SIG-M5 treated with dmso at 0.1 percent for 504 hours (cell line): Measurements from ENCODE around the gene CHRNB4.

Experiments
- DNase-seq: peaks from one replicate; lab custom pipeline; 2025; ENCODE audit not compliant: unreplicated experiment; lab: John Stamatoyannopoulos, UW

Gene CHRNB4

GRCh38 chr15:78634210-78635145, 6.5 kb downstream of the CHRNB4 start:
- no peak for DNase-seq

- no peak for DNase-seq
Measured at GRCh38 chr15:78633348-78633747, 7.7 kb downstream of the CHRNB4 start.

GRCh38 chr15:78630886-78631633, 9.9 kb downstream of the CHRNB4 start:
- DNase-seq: no peak

GRCh38 chr15:78629716-78630065, 11.3 kb downstream of the CHRNB4 start:
- DNase-seq: no peak

GRCh38 chr15:78629031-78629715, 11.8 kb downstream of the CHRNB4 start:
- no peak for DNase-seq

- DNase-seq: no peak
Measured at GRCh38 chr15:78628227-78628626, 12.8 kb downstream of the CHRNB4 start.

GRCh38 chr15:78627348-78627747, 13.7 kb downstream of the CHRNB4 start:
- no peak for DNase-seq

GRCh38 chr15:78626381-78626995, 14.5 kb downstream of the CHRNB4 start:
- no peak for DNase-seq

- no peak for DNase-seq
Measured at GRCh38 chr15:78625606-78626280, 15.3 kb downstream of the CHRNB4 start.

GRCh38 chr15:78624651-78625590, 16.1 kb downstream of the CHRNB4 start:
- no peak for DNase-seq

- no peak for DNase-seq
Measured at GRCh38 chr15:78623786-78624497, 17.1 kb downstream of the CHRNB4 start.

GRCh38 chr15:78621810-78622402, 19.1 kb downstream of the CHRNB4 start:
- DNase-seq: no peak

GRCh38 chr15:78620527-78621421, 20.2 kb downstream of the CHRNB4 start, which contains the start of gene CHRNA3:
Gene CHRNA3 (minus strand): TSS chr15:78620996. CDS start chr15:78620794, 202 bp downstream.
- DNase-seq: no peak

GRCh38 chr15:78620021-78620526, 20.9 kb downstream of the CHRNB4 start:
- no peak for DNase-seq

GRCh38 chr15:78619022-78619950, 21.7 kb downstream of the CHRNB4 start:
- DNase-seq: no peak

- peak; percentile 76 for DNase-seq
Measured at GRCh38 chr15:78618490-78618934, 22.5 kb downstream of the CHRNB4 start.
